Embryonic facial prominence (tissue), 1 donor: Measurements from ENCODE around the gene ING1.
A peak's percentile ranks its signal among the peaks of the same experiment; 100 is the strongest.
"Not testable (repeated sequence)": the region's sequence is repeated elsewhere in the genome, so short reads cannot be mapped to it uniquely, and the experiment has no call there.

ENCODE experiments used
- DNase-seq: peaks from one replicate; pipeline ENCODE4 v3.0.0-alpha.2; 2016; ENCODE audit errors: extremely low spot score

The ING1 gene

DNA sequence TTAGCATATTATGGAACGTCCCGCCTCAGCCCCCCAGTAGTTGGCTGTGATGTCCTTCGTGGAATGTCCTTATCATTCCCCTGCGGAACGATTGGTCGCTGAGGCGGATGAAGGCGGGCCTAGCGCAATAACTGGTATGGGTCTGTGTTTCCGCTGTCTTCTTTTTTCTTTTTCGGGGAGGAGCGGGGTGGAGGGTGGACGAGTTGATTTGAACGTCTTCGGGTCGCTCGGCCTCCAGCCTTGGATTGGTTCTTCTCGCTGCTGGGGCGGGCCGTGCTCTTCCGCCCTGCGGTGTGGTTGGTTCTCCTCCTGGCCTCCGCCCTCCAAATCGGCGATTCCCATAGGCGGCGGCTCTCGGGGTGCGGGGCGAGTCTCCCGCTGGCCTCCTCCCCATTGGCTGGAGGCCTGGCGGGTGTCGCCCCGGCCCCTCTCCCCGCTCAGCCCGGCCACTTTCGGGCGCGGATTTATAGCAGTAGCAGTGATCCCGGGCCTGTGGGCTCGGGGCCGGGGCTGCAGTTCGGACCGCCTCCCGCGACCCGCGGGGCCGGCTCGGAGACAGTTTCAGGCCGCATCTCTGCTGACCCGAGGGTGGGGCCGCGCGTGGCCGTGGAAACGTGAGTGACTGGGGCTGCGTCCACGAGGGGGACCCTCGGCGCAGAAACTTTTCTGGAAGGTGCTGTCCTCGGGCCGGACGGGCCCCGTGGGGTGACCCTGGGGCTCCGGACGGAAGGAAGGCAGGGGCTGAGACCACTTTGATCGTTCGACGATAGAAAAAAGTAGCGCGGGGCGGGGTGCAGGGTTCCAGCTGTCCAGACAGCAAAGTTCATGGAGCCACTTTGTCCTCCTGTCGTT, 2.1 kb downstream of the ING1 start:
- peak; percentile 100 for DNase-seq

DNA sequence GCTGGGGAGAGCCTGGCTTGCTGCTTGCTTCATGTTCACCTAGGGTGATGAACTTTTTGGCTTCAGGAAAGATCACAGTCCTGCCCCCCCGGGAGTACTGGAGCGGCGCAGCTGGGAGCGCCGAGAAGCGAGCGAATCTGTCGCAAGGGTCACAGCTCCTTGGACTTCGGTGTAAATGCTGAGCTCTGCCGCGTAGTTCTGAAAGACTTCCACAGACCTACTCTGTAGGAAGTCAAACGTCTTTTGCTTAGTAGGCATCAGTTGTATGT, 2.7 kb downstream of the ING1 start:
- DNase-seq, result no peak

DNA sequence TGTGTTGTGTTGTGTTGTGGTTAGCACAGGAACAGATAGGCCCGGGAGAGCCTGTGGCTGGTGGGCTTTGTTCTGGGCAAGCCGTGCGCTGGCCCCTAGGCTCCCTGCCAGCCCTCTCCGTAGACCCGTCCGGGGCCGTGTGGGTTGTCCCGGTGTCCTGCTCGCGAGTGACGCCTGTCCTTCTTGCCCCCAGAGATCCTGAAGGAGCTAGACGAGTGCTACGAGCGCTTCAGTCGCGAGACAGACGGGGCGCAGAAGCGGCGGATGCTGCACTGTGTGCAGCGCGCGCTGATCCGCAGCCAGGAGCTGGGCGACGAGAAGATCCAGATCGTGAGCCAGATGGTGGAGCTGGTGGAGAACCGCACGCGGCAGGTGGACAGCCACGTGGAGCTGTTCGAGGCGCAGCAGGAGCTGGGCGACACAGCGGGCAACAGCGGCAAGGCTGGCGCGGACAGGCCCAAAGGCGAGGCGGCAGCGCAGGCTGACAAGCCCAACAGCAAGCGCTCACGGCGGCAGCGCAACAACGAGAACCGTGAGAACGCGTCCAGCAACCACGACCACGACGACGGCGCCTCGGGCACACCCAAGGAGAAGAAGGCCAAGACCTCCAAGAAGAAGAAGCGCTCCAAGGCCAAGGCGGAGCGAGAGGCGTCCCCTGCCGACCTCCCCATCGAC, 5.7 kb downstream of the ING1 start:
- no peak for DNase-seq

DNA sequence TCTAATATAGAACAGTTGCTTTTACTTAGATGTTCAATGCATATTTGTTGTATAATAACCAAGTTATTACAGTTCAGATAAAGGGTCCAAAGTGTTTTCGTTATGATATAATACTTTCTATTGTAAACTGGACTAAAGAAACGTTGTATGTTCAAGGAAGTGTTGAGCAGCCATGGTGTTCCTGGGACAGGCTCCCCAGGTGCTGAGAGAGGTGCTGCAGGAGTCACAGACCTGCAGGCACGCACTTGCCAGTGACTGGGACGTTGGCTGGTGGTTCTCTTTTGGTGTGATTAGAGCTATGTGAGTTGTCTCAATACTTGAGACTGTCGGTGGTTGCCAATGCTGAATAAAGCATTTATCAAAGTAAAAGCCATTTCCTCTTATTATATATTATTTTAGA, 9.5 kb downstream of the ING1 start:
- DNase-seq, result no peak

DNA sequence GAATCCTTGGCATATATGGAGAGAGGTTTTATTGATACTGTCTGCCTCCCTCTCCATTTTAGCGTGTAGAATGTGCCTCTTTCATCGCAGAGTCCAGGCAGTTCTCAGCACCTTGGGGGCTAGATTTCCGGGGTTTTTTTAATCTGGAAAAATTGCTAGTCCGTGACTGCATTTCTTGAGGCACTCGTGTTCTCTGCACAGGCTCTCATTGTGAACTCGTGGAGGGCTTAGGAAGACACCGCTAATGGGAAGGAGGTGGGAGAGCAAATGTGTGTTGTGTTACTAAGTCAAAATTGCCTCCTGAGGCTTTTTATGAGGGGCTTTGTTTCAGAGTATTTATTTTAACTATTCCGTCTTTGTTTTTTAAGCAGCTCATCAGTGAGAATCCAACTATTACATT, 10.1 kb downstream of the ING1 start:
- DNase-seq, result no peak

DNA sequence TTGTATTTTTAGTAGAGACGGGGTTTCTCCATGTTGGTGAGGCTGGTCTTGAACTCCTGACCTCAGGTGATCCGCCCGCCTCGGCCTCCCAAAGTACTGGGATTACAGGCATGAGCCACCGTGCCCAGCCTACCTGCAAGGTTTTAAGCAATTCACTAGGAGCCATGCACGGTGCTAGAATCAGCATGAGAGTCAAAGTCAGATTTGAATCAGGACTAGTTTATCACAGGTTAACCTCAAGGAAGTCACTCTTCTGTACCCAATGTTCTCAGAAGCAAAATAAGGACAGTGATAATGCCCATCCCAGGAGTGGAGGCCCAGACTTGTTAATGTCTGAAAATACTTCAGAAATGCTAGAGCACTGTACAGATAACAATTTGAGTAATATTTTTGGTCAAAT, 12.7 kb downstream of the ING1 start:
- not testable (repeated sequence) for DNase-seq

DNA sequence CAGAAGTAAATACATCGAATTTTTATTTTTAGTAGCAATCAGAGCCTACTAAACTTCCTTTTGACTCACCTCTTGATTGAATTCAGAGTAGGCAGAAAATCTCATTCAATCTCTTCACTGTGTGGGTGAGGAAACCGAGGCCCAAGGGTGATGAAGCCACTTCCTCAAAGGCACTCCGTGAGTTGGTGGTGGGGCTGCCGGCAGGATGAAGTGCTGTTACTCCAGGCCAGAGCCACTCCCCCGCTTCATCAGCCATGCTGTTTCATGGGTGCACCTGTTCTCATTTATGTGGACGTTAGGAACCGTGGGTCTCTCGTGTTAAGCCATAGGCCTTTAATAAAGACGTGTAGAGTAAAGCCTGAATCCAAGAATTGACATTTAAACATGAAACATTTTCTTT, 13.2 kb downstream of the ING1 start:
- no peak for DNase-seq

DNA sequence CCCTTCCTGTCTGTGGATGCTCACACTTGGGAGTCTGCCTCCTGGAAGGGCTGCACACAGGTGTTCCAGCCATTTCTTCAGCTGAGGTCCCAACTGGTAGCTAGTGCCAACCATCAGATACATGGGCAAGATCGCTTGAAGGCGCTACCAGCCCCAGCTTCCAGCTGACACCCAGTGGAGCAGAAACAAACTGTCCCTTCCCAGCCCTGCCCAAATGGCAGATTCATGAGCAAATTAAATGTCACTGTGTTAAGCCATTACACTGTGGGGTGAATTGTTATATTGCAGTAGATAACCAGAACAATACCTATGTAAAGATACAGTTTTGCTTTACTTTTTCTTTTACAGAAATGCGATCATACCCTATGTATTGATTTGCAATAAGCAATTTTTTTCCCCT, 17.6 kb downstream of the ING1 start:
- no peak for DNase-seq

DNA sequence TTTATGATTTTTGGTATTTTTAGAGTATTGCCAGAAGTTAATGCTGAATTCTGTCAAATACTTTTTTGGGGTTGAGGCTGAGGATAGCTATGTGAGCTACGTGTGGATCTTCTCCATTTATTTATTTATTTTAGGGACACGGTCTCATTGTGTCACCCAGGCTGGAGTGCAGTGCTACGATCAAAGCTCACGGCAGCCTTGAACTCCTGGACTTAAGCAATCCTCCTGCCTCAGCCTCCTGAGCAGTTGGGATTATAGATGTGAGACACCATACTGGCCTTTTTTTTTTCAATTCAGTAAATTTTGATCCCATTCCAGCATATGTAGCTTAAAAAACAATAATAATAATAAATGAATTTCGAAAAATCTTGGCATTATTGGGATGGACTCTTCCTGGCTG, 21.1 kb downstream of the ING1 start:
- DNase-seq, result no peak

DNA sequence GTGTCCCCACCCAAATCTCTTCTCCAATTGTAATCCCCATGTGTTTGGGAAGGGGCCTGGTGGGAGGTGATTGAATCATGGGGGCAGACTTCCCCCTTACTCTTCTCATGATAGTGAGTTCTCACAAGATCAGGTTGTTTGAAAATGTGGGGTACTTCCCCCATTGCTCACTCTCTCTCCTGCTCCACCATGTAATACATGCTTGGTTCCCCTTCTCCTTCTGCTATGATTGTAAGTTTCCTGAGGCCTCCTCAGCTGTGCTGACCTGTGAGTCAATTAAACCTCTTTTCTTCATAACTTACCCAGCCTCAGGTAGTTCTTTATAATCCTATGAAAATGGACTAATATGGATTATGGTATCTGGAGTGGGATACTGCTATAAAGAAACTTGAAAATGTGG, 24.1 kb downstream of the ING1 start:
- DNase-seq, result no peak

DNA sequence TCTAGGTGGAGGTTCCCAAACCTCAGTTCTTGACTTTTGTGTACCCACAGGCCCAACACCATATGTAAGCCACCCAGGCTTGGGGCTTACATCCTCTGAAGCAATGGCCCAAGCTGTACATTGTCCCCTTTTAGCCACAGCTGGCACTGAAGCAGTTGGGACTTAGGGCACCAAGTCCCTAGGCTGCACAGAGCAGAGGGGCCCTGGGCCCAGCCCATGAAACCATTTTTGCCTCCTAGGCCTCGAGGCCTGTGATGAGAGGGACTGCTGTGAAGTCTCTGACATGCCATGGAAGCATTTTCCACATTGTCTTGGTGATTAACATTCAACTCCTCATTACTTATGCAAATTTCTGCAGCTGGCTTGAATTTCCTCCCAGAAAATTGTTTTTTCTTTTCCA, 30.2 kb downstream of the ING1 start:
- no peak for DNase-seq

DNA sequence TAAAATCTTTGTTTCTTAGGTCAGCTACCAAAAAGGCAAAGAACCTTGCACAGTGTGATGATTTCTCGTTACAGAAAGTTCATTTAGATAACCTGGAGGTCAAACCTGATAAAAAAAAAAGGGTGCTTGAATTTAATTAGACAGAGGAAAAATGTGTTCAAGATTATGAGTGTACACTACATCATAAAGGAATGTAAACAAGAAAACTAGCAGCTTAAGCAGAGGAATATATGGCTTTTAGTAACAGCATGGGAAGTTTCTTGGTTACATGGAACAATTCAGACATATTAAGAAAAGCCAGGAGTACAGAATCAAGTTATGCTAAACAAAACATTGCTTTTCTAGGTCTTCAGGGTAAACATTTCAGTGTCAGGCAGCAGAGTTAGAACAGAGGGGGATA, 32.9 kb downstream of the ING1 start:
- no peak for DNase-seq

DNA sequence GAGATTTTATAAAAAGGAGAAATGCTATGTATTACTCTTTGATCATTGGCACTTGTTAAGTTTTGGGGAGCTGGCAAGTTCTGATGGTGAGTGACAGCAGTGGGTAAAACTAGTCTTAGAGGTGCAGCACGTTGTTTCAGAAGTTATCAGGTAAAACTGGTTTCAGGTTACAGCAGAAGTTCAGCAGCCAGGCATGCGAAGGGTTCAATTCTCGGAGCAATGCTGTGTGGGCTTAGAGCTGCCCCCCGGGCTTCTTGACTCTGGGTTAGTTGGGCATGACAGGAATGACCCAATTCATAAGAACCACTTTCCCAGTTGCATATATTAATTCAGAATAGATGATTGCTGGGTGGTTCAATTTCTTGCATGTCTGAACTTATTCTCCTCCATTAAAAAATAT, 34.8 kb downstream of the ING1 start:
- no peak for DNase-seq

DNA sequence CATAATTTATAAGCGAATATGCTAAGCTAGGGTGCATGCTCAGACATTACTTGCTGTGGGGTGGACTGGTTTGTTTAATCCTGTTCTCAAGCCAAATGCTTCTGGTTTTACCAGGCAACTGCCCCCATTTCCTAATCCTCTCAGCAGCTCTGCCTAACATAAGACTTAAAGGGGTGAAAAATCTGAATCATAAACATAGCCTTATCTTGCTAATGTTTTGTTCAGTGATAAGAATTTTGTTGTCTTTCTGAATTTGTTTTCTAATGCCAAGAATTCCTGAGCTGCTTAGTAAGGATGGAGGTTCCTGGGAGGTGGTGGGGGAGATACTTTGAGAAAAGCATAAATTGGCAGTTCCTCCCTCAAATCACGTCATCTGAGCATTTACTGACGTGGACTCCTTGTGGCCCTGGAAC, 42.7 kb downstream of the ING1 start:
- no peak for DNase-seq

DNA sequence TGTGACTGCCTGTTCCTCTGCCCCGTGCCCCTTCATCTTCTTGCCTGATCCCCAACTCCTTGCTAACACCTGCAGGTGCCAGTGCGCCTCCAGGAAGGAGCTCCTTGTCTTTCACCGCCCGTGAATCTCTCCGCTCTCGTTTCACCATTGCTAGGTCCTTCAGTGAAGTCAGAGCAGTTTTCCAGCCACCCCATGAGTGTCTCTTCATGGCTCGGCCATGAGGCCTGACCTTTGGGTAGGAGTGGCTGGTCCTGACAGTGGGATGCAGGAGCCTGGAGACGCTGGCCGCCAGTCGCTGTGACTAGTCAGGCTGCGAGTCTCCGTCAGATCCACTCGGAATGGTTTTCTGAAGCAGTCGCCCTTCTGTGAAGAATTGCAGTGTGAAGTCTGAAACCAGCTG, 43.8 kb downstream of the ING1 start:
- no peak for DNase-seq

DNA sequence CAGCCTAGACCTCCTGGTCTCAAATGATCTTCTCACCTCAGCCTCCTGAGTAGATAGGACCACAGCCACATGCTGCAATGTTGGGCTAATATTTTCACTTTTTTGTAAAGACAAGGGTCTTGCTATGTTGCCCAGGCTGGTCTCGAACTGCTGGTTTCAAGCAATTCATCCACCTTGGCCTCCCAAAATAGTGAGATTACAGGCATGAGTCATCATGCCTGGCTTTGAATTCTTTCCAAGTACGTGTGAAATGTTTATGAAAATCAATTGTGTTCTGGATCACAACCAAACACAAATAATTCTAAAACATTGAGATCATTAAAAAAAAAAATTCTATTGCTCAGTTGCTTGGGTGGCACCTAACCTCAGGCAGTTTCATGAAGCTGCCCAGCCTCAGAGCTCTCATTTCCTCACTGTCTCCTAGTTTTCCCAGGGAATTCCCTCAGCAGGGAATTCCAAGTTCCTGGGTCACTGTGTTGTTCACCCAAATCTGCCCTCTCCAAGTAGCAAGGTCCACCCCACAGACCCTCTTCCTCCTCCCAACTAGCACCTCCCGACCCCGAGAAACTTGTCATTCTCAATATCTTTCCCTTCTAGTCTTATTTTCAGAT, 44.8 kb downstream of the ING1 start:
- DNase-seq, result no peak

DNA sequence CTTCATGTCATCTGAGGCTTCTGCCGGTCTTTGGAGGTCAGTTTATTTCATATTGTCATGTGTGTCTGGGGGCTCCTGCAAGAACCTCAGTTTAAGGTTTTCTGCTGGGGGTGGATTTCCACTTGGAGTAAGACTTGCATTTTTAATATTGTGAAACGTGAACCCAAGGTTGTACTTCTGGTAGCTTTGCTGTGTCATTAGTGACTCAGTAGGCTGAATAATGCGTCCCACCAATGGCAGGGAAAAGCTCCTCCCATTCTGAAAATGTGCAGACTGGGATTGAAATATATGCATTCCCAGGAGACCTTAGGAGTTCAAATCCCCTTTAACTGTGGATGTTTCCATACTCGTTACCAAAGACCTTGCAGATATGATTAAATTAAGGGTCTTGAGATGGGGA, 46.2 kb downstream of the ING1 start:
- DNase-seq, result no peak

DNA sequence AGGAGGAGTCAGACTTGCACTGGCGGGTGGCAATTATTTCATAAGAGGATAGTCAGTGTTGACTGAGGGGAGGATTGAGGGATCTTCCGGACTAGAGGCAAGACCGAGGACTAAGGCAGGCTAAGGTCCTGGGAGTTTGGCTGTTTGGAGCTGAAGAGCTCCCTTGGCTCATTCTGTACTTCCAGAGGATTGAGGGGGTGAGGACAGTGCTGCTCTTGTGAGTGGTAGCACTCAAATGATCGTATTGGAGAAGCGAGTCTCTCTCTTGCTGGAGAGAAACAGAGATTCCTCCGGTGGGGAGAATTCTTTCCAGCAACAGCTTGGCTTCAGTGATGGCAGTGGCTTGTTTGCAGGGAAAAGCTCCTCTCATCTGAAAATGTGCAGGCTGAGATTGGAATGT, 47.1 kb downstream of the ING1 start:
- no peak for DNase-seq

DNA sequence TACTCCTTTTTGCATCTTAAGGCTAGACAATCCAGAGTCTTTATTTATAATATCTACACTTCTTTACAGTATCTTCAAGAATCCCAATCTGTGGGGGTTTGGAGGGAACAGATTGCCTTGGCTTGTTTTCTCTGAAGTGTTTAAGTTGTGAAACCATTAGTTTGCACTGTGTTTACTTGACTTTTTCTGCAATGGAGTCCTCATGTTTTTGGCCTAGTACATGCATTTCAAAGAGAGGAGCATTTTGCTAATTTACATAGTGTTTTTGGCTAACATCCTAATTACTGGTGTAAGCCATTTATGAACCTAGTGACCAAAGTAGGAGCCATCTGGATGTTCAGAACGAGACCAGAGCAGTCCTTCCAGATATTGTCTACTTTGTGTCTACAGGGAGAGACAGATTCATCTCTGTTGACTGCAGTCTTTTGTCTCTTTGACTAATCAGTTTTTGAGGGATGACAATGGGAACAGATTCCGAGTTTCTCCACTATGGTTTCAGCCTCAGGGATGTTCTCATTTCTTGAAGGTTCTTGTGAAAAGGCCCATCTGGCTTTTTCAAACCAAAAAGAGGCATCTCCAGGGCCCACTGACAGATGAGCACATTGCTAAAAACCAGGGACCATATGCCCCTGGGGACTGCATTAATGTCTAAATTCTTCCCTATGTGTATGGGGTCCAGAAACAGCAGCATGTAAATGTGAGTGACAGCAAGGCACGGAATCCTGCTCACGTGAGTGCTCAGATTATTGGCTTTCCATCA, 53.4 kb downstream of the ING1 start:
- no peak for DNase-seq

DNA sequence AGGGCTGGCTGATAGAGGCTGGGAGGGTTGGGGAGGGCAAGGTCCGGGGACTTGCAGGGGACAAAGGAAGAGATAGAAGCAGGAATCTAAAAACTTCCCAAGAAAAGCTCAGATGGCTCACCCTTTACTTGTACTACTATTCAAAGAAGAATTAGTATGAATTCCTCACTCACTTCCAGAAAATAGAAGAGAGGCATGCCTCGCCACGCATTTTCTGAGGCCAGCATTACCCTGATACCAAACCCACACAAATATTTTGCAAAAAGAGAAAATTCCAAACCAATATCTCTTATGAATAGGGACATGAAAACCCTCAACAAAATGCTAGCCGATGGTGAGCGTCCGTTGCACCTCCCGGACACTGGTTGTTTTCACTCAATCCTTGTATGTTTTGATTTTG, 54.0 kb downstream of the ING1 start:
- DNase-seq, result no peak

DNA sequence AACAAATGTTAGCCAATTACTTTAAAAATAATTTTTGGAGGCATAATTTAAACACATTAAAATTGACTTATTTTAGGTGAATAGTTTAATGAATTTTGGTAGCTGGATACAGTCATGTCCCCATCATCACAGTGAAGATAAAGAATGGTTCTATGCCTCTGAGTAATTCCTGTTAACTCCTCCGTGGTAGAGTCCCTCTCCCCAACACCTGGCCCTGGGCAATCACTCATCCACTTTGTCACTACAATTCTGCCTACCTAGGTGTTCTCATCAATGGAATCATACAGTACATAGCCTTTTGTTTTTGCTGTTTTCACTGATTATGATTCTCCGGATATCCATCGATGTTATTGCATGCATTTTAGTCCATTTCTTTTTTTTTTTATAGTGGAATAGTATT, 55.6 kb downstream of the ING1 start:
- no peak for DNase-seq

DNA sequence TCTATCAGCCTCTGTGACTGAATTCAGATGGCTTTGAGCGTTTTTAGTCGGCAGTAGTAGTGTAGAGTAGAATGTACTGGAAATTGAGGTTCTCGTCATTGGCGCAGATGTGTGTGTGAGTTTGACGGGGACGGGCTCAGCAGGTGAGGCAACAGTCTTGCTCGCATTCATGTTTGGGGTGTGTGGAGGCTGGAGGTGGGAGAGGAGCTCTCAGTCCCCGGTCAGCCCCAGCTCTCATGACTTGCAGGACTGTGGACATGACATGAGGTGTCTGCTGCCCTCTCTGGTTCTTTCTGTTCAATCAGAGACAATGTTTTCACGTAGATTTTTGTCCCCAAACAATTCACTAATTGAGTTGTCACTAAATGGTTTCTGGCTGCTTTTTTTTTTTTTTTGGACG, 57.2 kb downstream of the ING1 start:
- no peak for DNase-seq

DNA sequence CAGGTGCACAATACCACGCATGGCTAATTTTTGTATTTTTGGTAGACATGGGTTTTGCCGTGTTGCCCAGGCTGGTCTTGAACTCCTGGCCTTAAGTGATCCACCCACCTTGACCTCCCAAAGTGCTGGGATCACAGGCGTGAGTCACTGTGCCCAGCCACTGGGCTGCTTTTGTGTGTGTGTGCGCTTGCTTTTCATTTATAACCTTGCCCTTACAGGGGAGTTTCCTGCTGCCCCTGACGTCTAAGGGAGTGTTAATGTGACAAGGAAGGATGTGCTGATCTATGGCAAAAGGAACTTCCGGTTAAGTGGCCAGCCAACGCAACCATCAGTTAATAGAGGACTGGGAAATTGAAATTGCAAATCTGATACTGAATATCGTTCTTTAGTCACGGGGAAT, 57.7 kb downstream of the ING1 start:
- DNase-seq, result no peak
